ENCODE measurements around the gene KCNG4. TPM values are rescaled to one million over a fixed set of nuclear protein-coding genes. Genes with fewer than 3 reads are reported as not detected.

KCNG4 gene
- total and polyA plus RNA-seq, 10 of the 15 experiments (the other 5 are each of a cell fraction or from before 2014, with no cell fraction given), result not detected

GRCh38 chr16:84241778-84242177, 2.0 kb upstream of the KCNG4 start (continued):
- no peak for TF ChIP-seq KAT2A (conservative IDR thresholded peaks at IDR 0.05; ENCODE audit: control insufficient read depth, low read depth, low read length)
- TF ChIP-seq WRNIP1 (IDR thresholded peaks at IDR 0.05; ENCODE audit: borderline replicate concordance, low read depth, low read length), result no peak
- TF ChIP-seq MAX (IDR thresholded peaks at IDR 0.05; ENCODE audit: low read depth, low read length), result no peak
- TF ChIP-seq RBBP5 (conservative IDR thresholded peaks at IDR 0.05), result no peak
- TF ChIP-seq TAF1 (IDR thresholded peaks at IDR 0.05; ENCODE audit: borderline replicate concordance, low read depth, low read length), result no peak

- Histone ChIP-seq H2AFZ (ENCODE audit: control insufficient read depth, low read depth, low read length) (no peak overlapping the region), H3K27ac (ENCODE audit: control insufficient read depth, insufficient read depth) (no peak overlapping the region), H3K9me3 (replicated peaks; ENCODE audit: control insufficient read depth, insufficient read depth, low read length) (no peaks in the 10 kb centered on the region; the same call in 2 of the 3 replicates), H4K20me1 (ENCODE audit: control insufficient read depth, insufficient read depth) (no peaks in the 10 kb centered on the region), H3K4me1 (ENCODE audit: control insufficient read depth, insufficient read depth, low read length) (no peaks in the 10 kb centered on the region), H3K4me3 (no peak overlapping the region), H3K4me2 (ENCODE audit: control insufficient read depth, insufficient read depth) (no peak overlapping the region), H3K36me3 (ENCODE audit: control insufficient read depth in 2 of 2, insufficient read depth in 2 of 2, low read length in 1 of 2) (no peaks in the 10 kb centered on the region), H3K9ac (ENCODE audit: control insufficient read depth, insufficient read depth, low read length) (no peak overlapping the region), H3K79me2 (ENCODE audit: control insufficient read depth, insufficient read depth, low read length) (no peaks in the 10 kb centered on the region), H3K27me3 (replicated peaks in 1 of 2; ENCODE audit: control insufficient read depth in 2 of 2, insufficient read depth in 2 of 2, low read length in 1 of 2) (peaks cover 0 to 2% of the 10 kb centered on the region in 2 experiments; a peak in 2 of 4 replicates)
- ChIA-PET SMC1A (ENCODE audit: uncharacterized antibody, unreplicated experiment) (no interaction called here), POLR2A (no interaction called here), RAD21 (ENCODE audit: unreplicated experiment) (no interaction called here), CTCF (no interaction called here)
- DNase-seq (ENCODE audit: low read depth, low spot score) (no peak), FAIRE-seq (no peak), ATAC-seq (no peak)
- no TSS peak for BruUV-seq (replicated peaks)
- 34% methylated on average over 2 of the region's 2 CpGs for WGBS (ENCODE audit: insufficient coverage, insufficient replicate concordance, low lambda C conversion rate, missing lambda C conversion rate)
- in situ Hi-C loops (cut with MboI), result no loop called here
- intact Hi-C loops (cut with micrococcal nuclease; ENCODE audit: unreplicated experiment), result no loop called here
- TF ChIP-seq MLLT1 (IDR thresholded peaks at IDR 0.05), result no peak
- no peak for TF ChIP-seq MYB (IDR thresholded peaks at IDR 0.05; ENCODE audit: borderline replicate concordance, low read depth, low read length)
- no peak for TF ChIP-seq SIN3A (IDR thresholded peaks at IDR 0.05; ENCODE audit: low read depth, low read length)
- no peak for TF ChIP-seq ZNF384 (IDR thresholded peaks at IDR 0.05; ENCODE audit: borderline replicate concordance, low read depth, low read length)
- TF ChIP-seq IKZF2 (IDR thresholded peaks at IDR 0.05), result no peak
- no peak for TF ChIP-seq YY1 (IDR thresholded peaks at IDR 0.05; ENCODE audit: low read depth, low read length)
- no peak for TF ChIP-seq NRF1 (conservative IDR thresholded peaks at IDR 0.05; ENCODE audit: low read depth, low read length)
- TF ChIP-seq SREBF2 (IDR thresholded peaks at IDR 0.05; ENCODE audit: low read length), result no peak
- no peak for TF ChIP-seq BCL3 (IDR thresholded peaks at IDR 0.05; ENCODE audit: borderline replicate concordance, insufficient read depth, low read depth, low read length, poor library complexity, severe bottlenecking)
- no peak for TF ChIP-seq ATF2 (IDR thresholded peaks at IDR 0.05; ENCODE audit: low read length)
- TF ChIP-seq HDAC2 (IDR thresholded peaks at IDR 0.05), result no peak
- TF ChIP-seq NKRF (conservative IDR thresholded peaks at IDR 0.05), result no peak
Measured at GRCh38 chr16:84240455-84240854, 643 bp upstream of the KCNG4 start.

Data from GM12878 (cell line).